ENCODE measurements around the gene FOXQ1. TPM values are rescaled to one million over a fixed set of nuclear protein-coding genes. Genes with fewer than 3 reads are reported as not detected.

FOXQ1 gene
- total RNA-seq, 4 donors from 2014 or later, result 0.42 TPM; not detected in 3

- DNase-seq, result no peak
- intact Hi-C loops (cut with DNase I; ENCODE audit: low total_unique reads), result loop anchor here (5.0 kb wide), 1 partner anchor 71 kb away; no protein-coding TSS in a partner anchor
- no peak for ATAC-seq
- H3K9me3 ChIP-seq, result no peaks in the 10 kb centered on the region
- no peaks in the 10 kb centered on the region for H3K36me3 ChIP-seq
- peak overlapping the region; percentile 39 to 66 (median 42) for H3K4me3 ChIP-seq
- H3K4me1 ChIP-seq, result peaks cover 1 to 13% of the 10 kb centered on the region in 2 donors
- H3K27me3 ChIP-seq, result peaks cover 43 to 65% (median 60%) of the 10 kb centered on the region in 3 donors
- no peak overlapping the region for H3K27ac ChIP-seq
- in situ Hi-C loops (cut with MboI; ENCODE audit: low sequenced_read_pairs in 4 of 4), result no loop called here
- TF ChIP-seq POLR2A (IDR thresholded peaks at IDR 0.05), result no peak
- TF ChIP-seq CTCF (IDR thresholded peaks at IDR 0.05 in 4 of 5, conservative IDR thresholded peaks at IDR 0.05 in 1 of 5), result no peak
These were observed 1.1 kb upstream of the FOXQ1 start for GRCh38 chr6:1310628-1311399.

GRCh38 chr6:1312203-1312472, 240 bp downstream of the FOXQ1 start:
- H3K4me1 ChIP-seq, result peaks cover 5 to 18% of the 10 kb centered on the region in 2 donors
- peak overlapping the region; percentile 39 to 66 (median 42) for H3K4me3 ChIP-seq
- no peaks in the 10 kb centered on the region for H3K9me3 ChIP-seq
- no peak overlapping the region for H3K27ac ChIP-seq
- no peak for DNase-seq
- peaks cover 47 to 69% (median 67%) of the 10 kb centered on the region in 3 donors for H3K27me3 ChIP-seq
- in situ Hi-C loops (cut with MboI; ENCODE audit: low sequenced_read_pairs in 4 of 4) (no loop called here), intact Hi-C loops (cut with DNase I; ENCODE audit: low total_unique reads) (loop anchor here (5.0 kb wide), 1 partner anchor 70 kb away; no protein-coding TSS in a partner anchor)
- H3K36me3 ChIP-seq, result no peaks in the 10 kb centered on the region
- TF ChIP-seq POLR2A (IDR thresholded peaks at IDR 0.05), result no peak
- TF ChIP-seq CTCF (IDR thresholded peaks at IDR 0.05 in 4 of 5, conservative IDR thresholded peaks at IDR 0.05 in 1 of 5), result no peak
- ATAC-seq, result no peak

- Histone ChIP-seq H3K27ac (no peak overlapping the region), H3K36me3 (no peaks in the 10 kb centered on the region), H3K4me1 (peaks cover 5 to 18% of the 10 kb centered on the region in 2 donors), H3K27me3 (peaks cover 47 to 74% (median 68%) of the 10 kb centered on the region in 3 donors), H3K9me3 (no peaks in the 10 kb centered on the region), H3K4me3 (peak overlapping the region; percentile 39 to 66 (median 42))
- no peak for ATAC-seq
- TF ChIP-seq POLR2A (IDR thresholded peaks at IDR 0.05) (no peak), CTCF (IDR thresholded peaks at IDR 0.05 in 4 of 5, conservative IDR thresholded peaks at IDR 0.05 in 1 of 5) (no peak)
- intact Hi-C loops (cut with DNase I; ENCODE audit: low total_unique reads), result loop anchor here (5.0 kb wide), 1 partner anchor 70 kb away; no protein-coding TSS in a partner anchor
- DNase-seq, result no peak
- in situ Hi-C loops (cut with MboI; ENCODE audit: low sequenced_read_pairs in 4 of 4), result no loop called here
These were observed 822 bp downstream of the FOXQ1 start for GRCh38 chr6:1312473-1313367.

- no peaks in the 10 kb centered on the region for H3K36me3 ChIP-seq
- H3K9me3 ChIP-seq, result no peaks in the 10 kb centered on the region
- ATAC-seq (no peak), DNase-seq (no peak)
- intact Hi-C loops (cut with DNase I; ENCODE audit: low total_unique reads) (loop anchor here (5.0 kb wide), 1 partner anchor 69 kb away; no protein-coding TSS in a partner anchor), in situ Hi-C loops (cut with MboI; ENCODE audit: low sequenced_read_pairs in 4 of 4) (no loop called here)
- H3K4me1 ChIP-seq, result peaks cover 5 to 18% of the 10 kb centered on the region in 2 donors
- no peak overlapping the region for H3K4me3 ChIP-seq
- no peak overlapping the region for H3K27ac ChIP-seq
- H3K27me3 ChIP-seq, result peaks cover 47 to 74% (median 68%) of the 10 kb centered on the region in 3 donors
- TF ChIP-seq CTCF (IDR thresholded peaks at IDR 0.05 in 4 of 5, conservative IDR thresholded peaks at IDR 0.05 in 1 of 5) (no peak), POLR2A (IDR thresholded peaks at IDR 0.05) (no peak)
These were observed 1.5 kb downstream of the FOXQ1 start for GRCh38 chr6:1313384-1313766.

Data from gastrocnemius medialis (tissue), 4 donors.